HG03159 (cell line): Measurements from ENCODE around the gene MORN1.

Source experiments
- ATAC-seq: cut with Tn5 transposase; IDR thresholded peaks from one replicate; pipeline ENCODE4 v1.9.1; 2021; ENCODE audit warnings: mild to moderate bottlenecking, moderate library complexity; ENCODE audit not compliant: unreplicated experiment

Gene MORN1

DNA sequence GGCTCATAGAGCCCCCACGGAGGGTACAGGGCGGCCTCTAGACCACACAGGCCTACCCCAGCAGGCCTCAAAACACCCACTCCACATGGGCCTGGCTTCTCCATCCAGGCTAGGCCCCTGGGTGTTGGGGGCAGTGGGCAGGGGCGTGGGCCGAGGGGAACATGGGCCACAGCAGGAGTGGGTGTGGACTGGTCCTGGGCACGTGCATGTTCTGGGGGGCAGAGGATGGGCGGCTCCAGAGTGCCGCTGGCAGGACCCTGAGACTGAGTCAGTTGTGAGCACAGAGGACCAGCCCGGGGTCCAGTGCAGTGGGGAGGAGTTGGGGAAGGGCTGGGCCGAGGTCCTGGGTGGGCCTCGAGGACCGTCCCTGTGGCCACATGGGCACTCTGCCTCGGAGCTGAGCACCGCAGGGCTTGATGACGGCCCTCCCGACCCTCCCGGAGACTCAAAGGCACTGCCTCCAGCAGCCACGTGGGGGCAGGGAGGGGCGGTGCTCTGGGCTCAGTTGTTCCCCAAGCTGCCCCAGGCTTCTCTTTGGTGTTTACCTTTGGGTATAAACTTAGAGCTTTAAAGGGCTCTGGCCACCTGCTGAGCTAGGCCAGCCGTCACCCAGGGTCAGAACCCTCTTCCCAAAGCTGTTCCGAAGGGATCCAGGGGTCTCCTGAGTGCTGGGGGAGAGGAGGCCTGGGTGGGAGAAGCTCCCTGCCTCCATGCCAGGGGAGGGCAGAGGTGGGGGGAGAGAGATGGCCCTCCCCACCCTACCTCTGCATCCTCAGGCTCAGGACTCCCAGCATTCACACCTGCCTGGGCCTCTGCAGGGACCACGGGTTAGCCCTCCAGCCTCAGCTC, 79.9 kb downstream of the MORN1 start:
- no peak for ATAC-seq

DNA sequence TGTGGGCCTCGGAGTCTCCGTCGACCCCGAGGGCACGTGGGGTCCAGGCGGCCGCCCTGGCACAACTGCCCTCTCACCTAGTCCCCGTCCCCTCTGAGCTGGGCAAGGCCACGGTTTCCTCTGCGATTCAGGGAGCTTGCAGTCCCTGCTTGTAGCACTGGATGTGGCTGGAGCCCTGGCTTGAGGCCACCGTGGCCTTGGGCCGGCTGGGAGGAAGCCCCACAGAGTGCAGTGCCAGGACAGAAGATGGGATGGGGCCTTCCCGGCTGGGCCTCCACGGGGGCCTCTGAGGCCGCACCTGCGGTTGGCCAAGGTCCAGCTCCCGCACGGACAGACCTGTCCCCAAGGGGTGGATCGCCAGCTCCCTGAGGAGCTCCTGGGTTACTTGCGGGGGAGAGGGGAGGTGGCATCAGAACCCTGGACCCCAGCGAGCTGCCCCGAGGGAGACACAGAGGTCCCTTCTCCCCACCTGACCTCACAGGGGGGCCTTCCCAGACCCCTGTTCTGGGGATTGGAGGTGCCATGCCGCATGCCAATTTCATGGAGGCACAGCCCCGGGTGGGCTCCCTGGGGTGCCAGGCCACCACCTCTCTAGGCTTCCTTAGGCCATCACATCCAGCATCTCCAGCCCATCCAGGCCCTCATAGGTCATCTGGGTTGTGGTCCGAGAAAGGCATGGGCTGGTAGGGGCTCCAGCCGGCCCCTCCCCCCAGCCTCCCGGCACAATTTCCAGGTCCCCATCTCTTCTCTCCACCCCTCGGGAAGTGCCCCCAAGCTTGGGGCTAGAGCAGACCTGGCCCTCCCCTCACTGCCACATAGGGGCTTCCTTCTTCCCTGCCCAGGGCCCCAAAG, 80.8 kb downstream of the MORN1 start:
- no peak for ATAC-seq

DNA sequence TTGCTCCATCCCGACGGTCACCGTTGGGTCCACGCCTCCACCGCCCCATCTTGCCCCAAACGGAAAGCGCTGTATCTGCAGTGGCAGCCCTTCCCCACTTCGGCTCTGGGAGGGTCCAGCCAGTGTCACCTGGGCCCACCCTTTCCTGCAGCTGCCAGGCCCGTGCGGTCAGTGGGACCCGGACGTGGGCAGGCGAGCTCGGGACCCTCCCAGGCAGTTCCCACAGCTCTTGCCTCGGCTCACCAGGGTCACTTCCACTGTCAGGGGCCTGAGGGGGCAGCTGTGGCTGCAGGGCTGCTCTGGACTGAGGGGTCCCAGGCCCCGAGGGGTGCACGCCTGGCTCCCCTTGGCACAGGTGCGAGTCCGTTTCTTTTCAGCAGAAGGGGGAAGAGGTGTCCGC, 82.5 kb downstream of the MORN1 start:
- no peak for ATAC-seq

DNA sequence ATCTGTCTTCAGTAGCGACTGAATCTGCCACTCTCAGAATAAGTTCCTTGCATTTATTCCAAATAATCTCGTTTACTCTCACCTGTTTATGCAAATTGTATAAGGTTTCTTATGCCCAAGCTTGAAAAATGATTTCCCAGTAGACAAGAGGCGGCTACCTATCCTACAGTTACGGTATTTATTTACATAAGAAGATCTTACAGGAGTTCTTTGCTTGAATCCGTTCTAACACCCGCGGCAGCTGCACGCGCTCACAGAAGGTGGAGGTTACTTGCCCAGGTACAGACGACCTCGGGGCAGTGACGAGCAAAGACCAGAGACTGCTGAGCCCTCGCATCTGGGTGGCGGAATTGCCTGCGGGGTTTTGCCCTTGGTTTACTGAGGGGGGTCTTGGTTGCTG, 83.4 kb downstream of the MORN1 start:
- no peak for ATAC-seq

DNA sequence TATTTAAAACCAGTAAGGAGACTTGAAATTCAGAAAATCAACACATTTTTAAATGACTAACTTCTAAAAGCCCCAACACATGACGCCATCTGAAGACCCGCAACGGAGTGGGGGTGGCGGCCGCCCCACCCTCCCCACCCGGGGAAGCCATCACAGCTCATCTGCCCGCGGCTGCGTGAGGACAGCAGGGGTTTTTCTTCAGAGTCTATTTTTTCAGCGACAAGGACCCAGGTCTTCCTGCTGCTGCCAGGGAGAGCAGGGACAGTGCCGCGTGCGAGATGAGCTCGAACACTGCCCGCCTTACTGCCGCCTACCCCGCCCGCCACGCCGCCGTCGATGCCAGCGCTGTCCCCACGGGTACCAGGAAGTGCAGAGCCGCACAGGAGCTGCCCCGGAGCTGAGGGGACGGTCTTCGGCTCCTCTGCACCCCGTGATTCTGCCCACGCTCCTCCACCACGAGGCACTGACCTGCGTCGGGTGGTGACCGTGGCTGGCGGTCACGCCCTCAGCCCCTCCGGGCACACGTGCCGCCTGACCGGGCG, 84.2 kb downstream of the MORN1 start:
- ATAC-seq, result no peak

DNA sequence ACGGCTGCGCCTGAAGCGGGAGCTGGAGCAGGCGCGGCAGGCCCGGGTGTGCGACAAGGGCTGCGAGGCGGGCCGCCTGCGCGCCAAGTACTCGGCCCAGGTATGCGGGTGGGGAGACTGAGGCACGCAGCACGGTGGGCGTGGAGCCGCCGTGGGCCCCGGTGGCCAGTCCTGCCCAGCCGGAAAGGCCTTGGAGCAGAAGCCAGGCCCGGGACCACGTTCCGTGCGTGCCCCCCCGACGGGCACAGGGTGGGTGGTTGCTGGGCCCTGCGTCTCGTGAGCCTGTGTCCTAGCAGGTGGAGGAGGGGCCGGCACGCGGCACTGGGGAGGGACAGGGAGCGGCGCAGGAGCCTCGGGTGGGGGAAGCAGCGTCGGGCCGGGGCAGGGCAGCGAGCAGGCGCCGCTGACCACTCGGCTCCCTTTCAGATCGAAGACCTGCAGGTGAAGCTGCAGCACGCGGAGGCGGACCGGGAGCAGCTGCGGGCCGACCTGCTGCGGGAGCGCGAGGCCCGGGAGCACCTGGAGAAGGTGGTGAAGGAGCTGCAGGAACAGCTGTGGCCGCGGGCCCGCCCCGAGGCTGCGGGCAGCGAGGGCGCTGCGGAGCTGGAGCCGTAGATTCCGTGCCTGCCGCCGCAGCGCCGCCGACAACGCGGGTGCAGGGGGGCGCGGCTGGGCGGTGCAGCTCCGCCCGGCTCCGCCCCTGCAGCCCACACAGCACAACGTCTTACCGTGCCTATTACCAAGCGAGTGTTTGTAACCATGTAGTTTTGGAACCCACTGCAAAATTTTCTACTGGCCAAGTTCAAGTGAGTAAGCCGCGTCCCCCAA, 85.0 kb downstream of the MORN1 start:
- no peak for ATAC-seq

DNA sequence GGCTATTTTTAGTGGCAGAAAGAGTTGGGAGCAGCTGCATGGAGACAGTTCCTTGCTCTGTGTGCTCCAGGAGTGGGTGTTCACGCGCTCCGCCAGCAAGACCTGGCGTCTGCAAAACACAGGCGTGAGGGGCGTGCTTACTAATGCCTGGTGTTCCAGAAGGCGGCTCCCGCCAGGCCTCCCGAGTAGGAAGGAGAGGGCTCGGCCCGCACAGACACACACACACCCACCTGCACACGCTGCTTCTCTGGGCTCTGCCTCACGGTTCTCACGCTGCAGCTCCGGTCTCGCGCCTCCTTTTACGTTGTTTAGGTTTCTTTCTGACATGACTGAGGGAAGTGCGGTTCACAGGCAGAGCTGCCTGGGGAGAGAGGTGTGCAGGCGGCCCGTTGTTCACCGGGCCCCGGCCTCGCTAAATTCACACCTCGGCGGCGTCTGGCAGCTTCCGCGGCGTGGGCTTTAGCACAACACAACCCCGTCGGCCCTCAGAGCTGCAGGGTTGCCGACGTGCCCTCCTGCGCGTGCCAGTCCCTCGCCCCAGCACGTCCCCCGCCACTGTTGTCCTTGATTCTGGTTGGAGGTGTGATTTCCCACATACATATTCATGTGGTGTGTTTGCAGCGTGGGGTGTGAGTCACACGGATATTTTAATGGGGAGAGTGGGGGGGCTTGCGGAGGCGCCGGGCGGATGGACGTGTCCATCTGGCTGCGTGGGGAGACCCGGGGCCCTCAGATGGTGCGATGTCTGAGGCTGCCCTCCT, 86.3 kb downstream of the MORN1 start:
- no peak for ATAC-seq

DNA sequence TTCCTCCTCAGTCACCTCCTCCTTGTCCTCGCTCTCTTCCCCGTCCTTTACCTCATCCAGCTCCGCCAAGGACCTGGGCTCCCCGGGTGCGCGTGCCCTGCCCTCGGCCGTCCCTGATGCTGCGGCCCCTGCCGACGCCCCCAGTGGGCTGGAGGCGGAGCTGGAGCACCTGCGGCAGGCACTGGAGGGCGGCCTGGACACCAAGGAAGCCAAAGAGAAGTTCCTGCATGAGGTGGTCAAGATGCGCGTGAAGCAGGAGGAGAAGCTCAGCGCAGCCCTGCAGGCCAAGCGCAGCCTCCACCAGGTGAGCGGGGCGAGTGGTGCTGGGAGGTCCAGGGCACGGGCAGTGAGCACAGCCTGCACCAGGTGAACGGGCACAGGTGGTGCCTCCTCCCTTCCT, 87.1 kb downstream of the MORN1 start:
- ATAC-seq, result no peak

DNA sequence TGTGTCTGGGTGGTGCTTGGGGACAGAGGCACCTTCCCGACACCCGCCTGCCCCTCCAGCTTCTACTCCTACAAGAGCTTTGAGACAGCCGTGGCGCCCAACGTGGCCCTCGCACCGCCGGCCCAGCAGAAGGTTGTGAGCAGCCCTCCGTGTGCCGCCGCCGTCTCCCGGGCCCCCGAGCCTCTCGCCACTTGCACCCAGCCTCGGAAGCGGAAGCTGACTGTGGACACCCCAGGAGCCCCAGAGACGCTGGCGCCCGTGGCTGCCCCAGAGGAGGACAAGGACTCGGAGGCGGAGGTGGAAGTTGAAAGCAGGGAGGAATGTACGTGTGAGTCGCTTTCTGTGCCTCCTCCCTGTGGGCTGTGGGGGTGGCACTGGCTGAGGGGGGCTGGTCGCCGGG, 87.6 kb downstream of the MORN1 start:
- ATAC-seq, result no peak

DNA sequence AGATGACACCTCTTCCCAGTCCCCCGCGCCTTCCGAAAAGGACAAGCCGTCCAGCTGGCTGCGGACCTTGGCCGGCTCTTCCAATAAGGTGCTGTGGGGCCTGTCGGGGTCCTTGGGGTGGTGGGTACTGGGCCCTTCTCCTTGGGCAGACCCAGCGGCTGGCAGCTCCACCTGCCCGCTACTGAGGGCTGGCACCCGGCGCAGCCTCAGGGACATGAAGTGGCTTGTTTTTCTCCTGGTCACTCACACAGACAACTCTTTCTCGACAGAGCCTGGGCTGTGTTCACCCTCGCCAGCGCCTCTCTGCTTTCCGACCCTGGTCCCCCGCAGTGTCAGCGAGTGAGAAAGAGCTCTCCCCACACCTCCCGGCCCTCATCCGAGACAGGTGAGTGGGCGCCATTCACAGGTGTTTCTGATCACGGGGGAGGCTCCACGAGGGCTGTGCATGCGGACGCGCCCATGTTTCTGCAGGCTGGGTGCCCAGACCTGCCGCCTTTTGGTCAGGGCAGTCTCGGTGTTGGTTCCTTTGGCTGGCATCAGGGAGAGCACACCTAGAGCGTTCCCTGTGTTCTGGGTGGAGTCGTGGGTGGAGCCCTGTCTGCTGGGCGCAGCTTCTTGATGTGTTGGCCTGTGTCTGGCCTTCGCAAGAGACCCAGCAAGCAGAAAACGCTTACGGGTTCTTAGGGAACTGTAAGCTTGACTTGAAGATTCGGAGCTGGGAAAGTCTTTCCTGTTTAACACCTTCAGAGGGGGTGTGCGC, 88.2 kb downstream of the MORN1 start:
- ATAC-seq, result no peak

DNA sequence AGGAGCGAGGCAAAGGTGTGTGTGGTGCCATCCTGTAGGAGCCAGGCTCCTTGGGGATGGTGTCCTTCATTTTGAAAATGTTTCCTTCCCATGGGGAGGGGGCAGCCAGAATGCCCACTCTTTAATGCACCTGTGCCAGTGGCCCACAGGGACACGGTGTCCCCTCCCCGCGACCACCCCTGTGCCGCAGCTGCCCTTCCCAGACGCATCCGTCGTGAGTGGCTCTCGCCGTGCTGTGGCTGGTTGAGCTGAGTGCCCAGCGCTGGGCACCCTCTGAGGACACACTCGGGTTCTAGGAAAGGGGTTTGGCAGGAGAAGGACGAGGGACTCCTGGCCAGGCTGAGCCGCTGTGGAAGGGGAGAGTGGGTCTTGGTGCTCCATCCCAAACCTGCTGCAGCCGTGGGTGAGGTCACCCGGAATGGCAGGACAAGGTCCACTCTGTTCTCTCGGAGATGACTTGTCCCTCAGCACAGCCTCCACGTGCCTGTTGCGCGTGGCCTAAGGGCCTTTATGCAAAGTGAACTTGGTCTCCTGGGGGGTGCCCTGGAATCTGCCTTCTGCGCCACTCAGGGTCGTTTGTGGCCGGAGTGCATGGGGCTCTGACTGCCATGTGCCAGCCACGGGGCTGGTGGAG, 88.9 kb downstream of the MORN1 start:
- ATAC-seq, result no peak

DNA sequence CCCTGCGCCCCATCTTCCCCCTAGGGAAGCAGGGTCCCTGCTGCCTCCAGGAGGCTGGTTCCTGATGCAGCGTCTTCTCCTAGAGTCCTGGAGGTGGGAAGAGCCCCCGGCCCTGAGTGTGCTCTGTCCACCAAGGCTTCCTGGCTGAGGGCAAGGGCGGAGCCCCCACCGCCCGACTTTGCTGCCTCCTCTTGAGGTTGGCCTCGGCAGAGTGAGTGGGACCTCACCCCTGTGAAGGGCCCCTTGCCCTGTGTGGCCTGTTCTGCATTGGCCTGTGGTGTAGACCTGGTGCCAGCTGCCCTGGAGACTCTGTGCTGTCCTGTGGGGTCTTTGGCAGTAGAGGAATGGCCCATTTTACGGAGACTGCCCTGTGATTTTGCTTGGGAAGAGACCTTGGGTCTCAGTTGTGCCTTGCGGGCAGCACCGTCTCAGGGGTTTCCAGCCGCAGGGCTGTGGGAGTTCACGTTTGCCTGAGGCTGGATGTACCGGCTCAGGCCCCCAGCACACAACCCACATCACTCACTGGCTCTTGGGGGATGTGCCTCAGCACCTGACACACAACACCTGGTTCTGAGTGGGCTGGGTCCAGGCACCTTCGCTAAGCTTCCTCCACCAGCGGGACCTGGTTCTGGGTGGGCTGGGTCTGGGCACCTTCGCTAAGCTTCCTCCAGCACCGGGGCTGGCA, 89.6 kb downstream of the MORN1 start:
- no peak for ATAC-seq

DNA sequence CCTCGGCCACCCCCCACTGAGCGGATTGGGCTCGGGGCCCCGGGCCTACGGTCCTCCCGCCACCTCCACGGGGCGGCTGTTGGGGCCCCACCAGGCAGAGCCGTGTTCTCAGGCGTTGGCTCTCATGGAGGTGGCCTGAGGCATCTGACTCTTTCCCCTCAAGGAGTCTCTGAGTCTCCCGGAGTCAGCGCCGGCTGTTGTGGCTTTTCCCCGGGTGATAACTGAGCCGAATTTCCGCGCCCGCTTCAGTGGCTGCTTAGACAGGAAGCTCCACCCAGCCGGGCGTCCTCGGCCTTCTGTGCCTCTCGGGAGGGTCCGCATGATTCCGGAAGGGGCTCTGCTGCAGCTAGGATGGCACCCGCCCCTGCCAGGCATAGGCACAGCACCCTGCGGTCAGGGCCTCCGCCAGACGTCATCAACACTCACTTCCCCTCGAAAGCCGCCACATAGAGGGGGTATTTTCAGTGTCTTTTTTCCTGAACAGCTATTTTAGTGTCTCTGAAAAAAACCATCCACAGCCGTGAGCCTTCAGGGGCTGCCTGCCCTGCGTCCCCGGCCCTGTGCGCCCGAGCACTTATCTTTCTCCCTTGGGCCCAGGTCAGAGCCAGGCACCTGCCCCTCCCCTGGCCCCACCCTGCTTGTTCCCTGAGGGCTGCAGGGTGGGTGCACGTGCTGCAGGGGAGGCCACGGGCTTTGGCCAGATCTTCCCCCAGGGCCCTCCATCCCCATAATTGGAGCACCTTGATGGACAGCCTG, 90.3 kb downstream of the MORN1 start:
- ATAC-seq, result peak; percentile 49

DNA sequence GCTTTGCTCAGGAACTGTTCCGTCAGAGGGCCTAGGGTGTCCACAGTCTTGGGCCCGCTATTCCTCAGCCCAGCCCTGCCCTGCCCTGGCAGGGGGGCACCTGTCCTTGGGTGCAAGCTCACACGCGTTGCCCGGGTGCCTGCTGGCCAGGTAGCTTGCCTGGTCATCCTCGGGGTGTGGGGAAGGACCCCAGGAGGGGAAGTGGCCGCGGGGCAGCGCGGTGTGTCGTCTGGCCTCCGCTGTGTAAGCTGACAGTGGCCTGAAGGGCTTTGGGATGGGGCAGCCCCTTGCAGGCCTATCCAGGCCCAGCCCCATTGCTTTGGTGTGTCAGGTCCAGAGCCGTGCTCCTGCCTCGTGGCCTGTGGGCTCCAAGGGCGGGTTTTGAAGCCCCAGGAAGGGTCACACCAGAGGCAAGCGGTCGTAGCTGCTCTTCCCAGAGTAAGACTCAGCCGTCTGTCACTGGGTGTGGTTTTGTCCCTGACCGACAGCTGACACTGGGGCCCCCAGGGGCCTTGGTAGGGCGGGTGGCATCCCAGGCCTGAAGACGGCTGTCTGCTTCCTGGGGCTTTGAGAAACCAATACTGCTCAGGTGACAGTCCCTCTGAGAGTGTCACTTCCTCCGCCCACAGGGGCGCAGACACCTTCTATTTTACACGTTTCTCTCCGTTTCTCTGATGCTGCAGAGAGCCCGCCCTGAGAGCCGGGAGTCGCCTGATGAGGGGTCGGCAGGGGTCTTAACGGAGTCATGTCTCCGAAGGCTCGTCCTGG, 91.2 kb downstream of the MORN1 start:
- ATAC-seq, result peak; percentile 76

DNA sequence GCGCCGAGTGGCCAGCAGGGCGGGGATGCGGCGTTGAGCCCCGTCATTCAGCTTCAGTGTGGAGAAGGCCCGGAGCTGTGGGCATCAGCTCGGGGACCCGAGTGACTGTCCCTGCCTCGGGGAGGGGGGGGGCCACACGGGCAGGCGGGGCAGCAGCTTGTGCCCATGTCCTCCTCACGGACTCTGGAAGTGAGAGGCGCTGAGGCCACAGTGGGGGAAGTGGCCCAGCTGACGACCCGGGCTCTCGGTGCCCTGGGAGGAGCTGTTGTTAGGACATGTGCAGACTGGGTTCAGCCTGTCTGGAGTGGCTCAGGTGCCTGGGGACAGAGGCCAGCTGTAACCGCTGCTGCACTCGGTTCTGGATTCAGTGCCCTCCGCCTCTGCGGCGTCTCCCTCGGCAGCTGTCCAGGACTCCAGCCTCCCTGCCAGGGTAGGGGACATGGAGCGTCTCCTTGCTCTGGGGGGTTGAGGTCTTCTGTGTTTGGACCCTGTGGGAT, 92.2 kb downstream of the MORN1 start:
- ATAC-seq, result no peak

DNA sequence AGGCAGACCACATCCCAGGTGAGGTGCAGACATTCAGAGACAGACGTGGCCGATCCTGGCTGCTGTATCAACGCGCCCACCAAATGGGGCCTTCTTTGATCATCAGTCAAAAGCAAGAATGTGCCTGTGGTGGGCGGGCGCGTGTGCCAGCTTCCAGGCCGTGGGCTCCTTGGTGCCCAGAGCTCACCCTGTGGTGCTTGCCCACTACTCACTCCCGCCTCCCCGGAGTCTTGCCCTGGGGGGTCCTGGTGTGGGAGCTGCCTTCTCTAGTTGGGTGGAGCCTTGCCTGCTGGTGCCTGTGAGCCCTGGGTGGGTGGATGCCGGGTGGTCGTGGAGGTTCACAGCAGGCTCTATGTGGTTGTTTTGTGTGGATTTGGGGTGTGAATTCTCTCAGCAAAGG, 92.7 kb downstream of the MORN1 start:
- no peak for ATAC-seq
